ENCODE results near the gene RTCB. TPM values are rescaled to one million over a fixed set of nuclear protein-coding genes. Genes with fewer than 3 reads are reported as not detected.

RTCB gene
- total RNA-seq, 1 experiment from 2014 or later = 50.9 TPM

DNA sequence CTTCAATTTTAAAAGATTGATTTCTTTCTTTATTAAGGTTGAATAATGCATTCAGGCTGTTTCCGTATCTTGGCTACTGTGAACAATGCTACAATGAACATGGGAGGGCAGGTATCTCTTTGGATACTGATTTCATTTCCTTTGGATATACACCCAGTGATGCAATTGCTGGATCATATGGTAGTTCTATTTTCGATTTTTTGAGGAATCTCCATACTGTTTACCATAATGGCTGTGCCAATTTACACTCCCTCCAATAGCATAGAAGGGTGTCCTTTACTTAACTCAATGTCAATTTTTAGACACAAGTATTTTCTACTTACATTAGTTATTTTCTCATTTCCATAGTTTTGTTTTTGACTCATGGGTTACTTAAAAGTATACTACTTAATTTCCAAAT, 8.0 kb downstream of the RTCB start (continued):
- TF ChIP-seq ELF1 (IDR thresholded peaks at IDR 0.05; ENCODE audit: borderline replicate concordance, low read depth) = no peak
- no peak for TF ChIP-seq POLR2A (IDR thresholded peaks at IDR 0.05; ENCODE audit: borderline replicate concordance, extremely low read depth, insufficient read depth, insufficient read length)
- TF ChIP-seq EZH2 (IDR thresholded peaks at IDR 0.05) = no peak
- no peak for TF ChIP-seq YY1 (IDR thresholded peaks at IDR 0.05; ENCODE audit: extremely low read depth, insufficient replicate concordance, low read depth, low read length)
- no peak for TF ChIP-seq ZNF274 (IDR thresholded peaks at IDR 0.05; ENCODE audit: low read depth, low read length)
- no peak for TF ChIP-seq RAD21 (IDR thresholded peaks at IDR 0.05; ENCODE audit: low read depth)
- no peak for TF ChIP-seq ZFX (IDR thresholded peaks at IDR 0.05)

DNA sequence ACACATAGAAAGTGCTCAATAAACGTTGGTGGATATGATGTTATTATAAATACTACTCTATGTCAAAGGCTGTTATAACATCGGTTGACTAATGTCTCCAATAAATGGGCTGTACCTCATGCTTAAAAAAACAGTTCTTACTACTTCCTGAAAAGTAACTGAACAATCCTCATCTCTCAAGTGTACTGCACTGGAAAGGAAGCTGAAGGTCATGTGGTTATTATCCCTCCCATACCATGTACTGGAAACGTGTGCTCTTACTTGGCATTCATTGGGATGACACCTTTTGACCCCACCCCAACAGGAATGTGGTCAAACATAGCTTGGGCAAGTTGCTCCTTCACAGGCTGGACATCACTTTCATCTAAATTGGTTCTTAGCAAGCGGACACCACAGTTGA, 10.6 kb downstream of the RTCB start:
- Histone ChIP-seq H3K4me1 (ENCODE audit: control insufficient read depth in 1 of 2, insufficient read depth in 2 of 2, low read length in 2 of 2) (no peaks in the 10 kb centered on the region), H3K4me2 (ENCODE audit: low read length) (no peak overlapping the region), H3K36me3 (ENCODE audit: control insufficient read depth in 1 of 2, insufficient read depth in 2 of 2, low read length in 2 of 2) (peaks cover 34 to 75% of the 10 kb centered on the region in 2 experiments), H3K4me3 (replicated peaks in 1 of 2; ENCODE audit: low read depth in 1 of 2, low read length in 2 of 2) (no peak overlapping the region), H3K9me3 (ENCODE audit: control insufficient read depth in 1 of 2, insufficient read depth in 1 of 2, low read depth in 1 of 2, low read length in 2 of 2) (no peaks in the 10 kb centered on the region), H3K9ac (ENCODE audit: low read length) (no peak overlapping the region), H3K27ac (ENCODE audit: low read depth, low read length) (no peak overlapping the region), H4K20me1 (ENCODE audit: insufficient read depth) (no peaks in the 10 kb centered on the region), H3K27me3 (ENCODE audit: insufficient read depth, low read length) (no peaks in the 10 kb centered on the region), H2AFZ (ENCODE audit: low read depth, low read length, poor library complexity, severe bottlenecking) (no peak overlapping the region), H3K9me2 (ENCODE audit: insufficient read depth) (no peaks in the 10 kb centered on the region), H3K79me2 (ENCODE audit: insufficient read depth, low read length) (no peaks in the 10 kb centered on the region)
- POLR2A ChIA-PET = no interaction called here
- no peak for DNase-seq (ENCODE audit: low read depth, low spot score)
- RAD21 ChIA-PET (ENCODE audit: low non-redundant PET in 1 of 2, low total read pairs in 2 of 2, uncharacterized antibody in 2 of 2, unreplicated experiment in 2 of 2) = no interaction called here
- intact Hi-C loops (cut with micrococcal nuclease) = no loop called here
- no TSS peak for BruUV-seq (replicated peaks)
- TF ChIP-seq, protein P1, sequence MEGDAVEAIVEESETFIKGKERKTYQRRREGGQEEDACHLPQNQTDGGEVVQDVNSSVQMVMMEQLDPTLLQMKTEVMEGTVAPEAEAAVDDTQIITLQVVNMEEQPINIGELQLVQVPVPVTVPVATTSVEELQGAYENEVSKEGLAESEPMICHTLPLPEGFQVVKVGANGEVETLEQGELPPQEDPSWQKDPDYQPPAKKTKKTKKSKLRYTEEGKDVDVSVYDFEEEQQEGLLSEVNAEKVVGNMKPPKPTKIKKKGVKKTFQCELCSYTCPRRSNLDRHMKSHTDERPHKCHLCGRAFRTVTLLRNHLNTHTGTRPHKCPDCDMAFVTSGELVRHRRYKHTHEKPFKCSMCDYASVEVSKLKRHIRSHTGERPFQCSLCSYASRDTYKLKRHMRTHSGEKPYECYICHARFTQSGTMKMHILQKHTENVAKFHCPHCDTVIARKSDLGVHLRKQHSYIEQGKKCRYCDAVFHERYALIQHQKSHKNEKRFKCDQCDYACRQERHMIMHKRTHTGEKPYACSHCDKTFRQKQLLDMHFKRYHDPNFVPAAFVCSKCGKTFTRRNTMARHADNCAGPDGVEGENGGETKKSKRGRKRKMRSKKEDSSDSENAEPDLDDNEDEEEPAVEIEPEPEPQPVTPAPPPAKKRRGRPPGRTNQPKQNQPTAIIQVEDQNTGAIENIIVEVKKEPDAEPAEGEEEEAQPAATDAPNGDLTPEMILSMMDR (IDR thresholded peaks at IDR 0.05 in 2 of 3, conservative IDR thresholded peaks at IDR 0.05 in 1 of 3; ENCODE audit: borderline replicate concordance in 1 of 3, insufficient read depth in 1 of 3, low read depth in 2 of 3, low read length in 2 of 3) = no peak
- no peak for TF ChIP-seq SP1 (IDR thresholded peaks at IDR 0.05; ENCODE audit: low read depth)
- no peak for TF ChIP-seq RAD21 (IDR thresholded peaks at IDR 0.05; ENCODE audit: low read depth)
- no peak for TF ChIP-seq EZH2 (IDR thresholded peaks at IDR 0.05)
- no peak for TF ChIP-seq ELF1 (IDR thresholded peaks at IDR 0.05; ENCODE audit: borderline replicate concordance, low read depth)
- TF ChIP-seq FOSL1 (IDR thresholded peaks at IDR 0.05; ENCODE audit: low read depth) = no peak
- ATAC-seq = no peak
- CTCF ChIA-PET = interaction anchor here (0.7 kb wide), 1 partner anchor 12 kb away, joined by 3 read pairs; no protein-coding TSS in a partner anchor
